K562 (cell line): ENCODE measurements around the gene ZP1. TPM values are rescaled to one million over a fixed set of nuclear protein-coding genes. Genes with fewer than 3 reads are reported as not detected.

Source experiments
- BRD4 ChIP-seq: fragments of 200-600 bp; sonication (generic); IDR thresholded peaks from 2 replicates; pipeline ENCODE4 v1.6.1; 2017; ENCODE audit warnings: inconsistent platforms
- CCNT2 ChIP-seq: IDR thresholded peaks from 2 replicates; pipeline ENCODE4 v1.6.1; 2011; ENCODE audit warnings: borderline replicate concordance, low read depth, mild to moderate bottlenecking, moderate library complexity, mixed read lengths, low read length; ENCODE audit not compliant: insufficient read length; ENCODE audit errors: extremely low read depth
- COPS2 ChIP-seq: fragments of 450-650 bp; conservative IDR thresholded peaks from 2 replicates; pipeline ENCODE4 v1.6.1; 2016; ENCODE audit warnings: mild to moderate bottlenecking, moderate library complexity
- DPF2 ChIP-seq: fragments of 450-650 bp; IDR thresholded peaks from 2 replicates; pipeline ENCODE4 v1.6.1; 2016
- FOXJ2 ChIP-seq: fragments of 200-800 bp; sonication (Bioruptor generic); IDR thresholded peaks from 2 replicates; pipeline ENCODE4 v1.6.1; 2016; ENCODE audit warnings: missing genetic modification characterization, missing compliant biosample characterization
- GABPB1 ChIP-seq: sonication (generic); formaldehyde crosslinking; IDR thresholded peaks from 2 replicates; pipeline ENCODE4 v1.8.0; 2022; ENCODE audit warnings: mild to moderate bottlenecking, missing genetic modification reagents
- GMEB1 ChIP-seq: fragments of 250-450 bp; sonication (Bioruptor Pico); IDR thresholded peaks from 2 replicates; pipeline ENCODE4 v1.4.0; 2020; ENCODE audit warnings: mild to moderate bottlenecking
- MYBL2 ChIP-seq, 2 experiments: fragments of 450-650 bp in 1 of 2; sonication (generic) in 1 of 2; formaldehyde crosslinking in 1 of 2; IDR thresholded peaks; 2 replicates each; pipeline versions ENCODE4 v1.6.1 to v1.8.1; 2017 to 2022; ENCODE audit warnings: borderline replicate concordance in 1 of 2, inconsistent platforms in 1 of 2, low read depth in 1 of 2, mild to moderate bottlenecking in 1 of 2, missing genetic modification reagents in 1 of 2, moderate library complexity in 1 of 2
- NR1H2 ChIP-seq: sonication (generic); formaldehyde crosslinking; IDR thresholded peaks from 2 replicates; pipeline ENCODE4 v1.4.0; 2020; ENCODE audit warnings: mild to moderate bottlenecking, missing genetic modification reagents
- PML ChIP-seq: IDR thresholded peaks from 2 replicates; pipeline ENCODE4 v1.6.1; 2012; ENCODE audit warnings: low read length, inconsistent platforms
- POLR2G ChIP-seq: fragments of 200-400 bp; formaldehyde crosslinking; IDR thresholded peaks from 2 replicates; pipeline ENCODE4 v1.6.1; 2017; ENCODE audit warnings: low read depth, mild to moderate bottlenecking, antibody characterized with exemption, low read length, moderate library complexity
- POLR3A ChIP-seq: IDR thresholded peaks from 2 replicates; pipeline ENCODE4 v1.6.1; 2011; ENCODE audit warnings: borderline replicate concordance, mild to moderate bottlenecking, moderate library complexity; ENCODE audit not compliant: insufficient read length, insufficient read depth; ENCODE audit errors: extremely low read depth
- RBM25 ChIP-seq: fragments of 200-400 bp; formaldehyde crosslinking; IDR thresholded peaks from 2 replicates; pipeline ENCODE4 v1.6.1; 2018; ENCODE audit warnings: low read length, low read depth, moderate library complexity; ENCODE audit not compliant: severe bottlenecking
- SMC3 ChIP-seq: conservative IDR thresholded peaks from 2 replicates; pipeline ENCODE4 v1.6.1; 2011; ENCODE audit warnings: low read depth, low read length, improper control_type of control experiment; ENCODE audit not compliant: insufficient read depth
- SRF ChIP-seq, 2 experiments: fragments of 250-450, 450-650 bp in 1 of 2; sonication (Bioruptor Pico) in 1 of 2; sonication (generic) in 1 of 2; formaldehyde crosslinking; IDR thresholded peaks; 2 replicates each; pipeline versions ENCODE4 v1.5.0 to v1.5.1; 2020 to 2022; ENCODE audit warnings: mild to moderate bottlenecking in 1 of 2, missing genetic modification reagents in 1 of 2
- STAT5A ChIP-seq: IDR thresholded peaks from 2 replicates; pipeline ENCODE4 v1.6.1; 2012; ENCODE audit warnings: low read length, inconsistent platforms, borderline replicate concordance
- TFAM ChIP-seq: fragments of 250-450 bp; sonication (Bioruptor Pico); conservative IDR thresholded peaks from 2 replicates; pipeline ENCODE4 v1.5.0; 2021; ENCODE audit warnings: mild to moderate bottlenecking, moderate library complexity
- ZBTB26 ChIP-seq: fragments of 450-650 bp; formaldehyde crosslinking; IDR thresholded peaks from 2 replicates; pipeline ENCODE4 v1.4.0; 2022; ENCODE audit warnings: missing genetic modification characterization
- ZNF263 ChIP-seq: sonication (generic); formaldehyde crosslinking; IDR thresholded peaks from 2 replicates; pipeline ENCODE4 v1.8.0; 2022; ENCODE audit warnings: mild to moderate bottlenecking, missing genetic modification reagents, borderline replicate concordance
- ZNF277 ChIP-seq: fragments of 250-450 bp; sonication (Bioruptor Pico); IDR thresholded peaks from 2 replicates; pipeline ENCODE4 v1.8.0; 2022; ENCODE audit warnings: inconsistent platforms, mild to moderate bottlenecking, moderate library complexity, borderline replicate concordance
- polyA plus RNA-seq, 8 experiments: library from polyadenylated mRNA; depleted of rRNA in 4 of 8; stranded (reverse) in 5 of 8; unstranded in 3 of 8; fragments of >200 nt; fragmentation: Nextera tagmentation in 2 of 8; fragmentation: Illumina TruSeq in 1 of 8; extraction: Ambion mirVana in 2 of 8; extraction: Trizol in 1 of 8; gene quantifications; 2 replicates each; pipeline versions ENCODE4 v1.2.1 to v1.2.3, GENCODE V29; 2011 to 2014; ENCODE audit warnings: inconsistent platforms in 1 of 8, missing spikeins in 1 of 8
- total RNA-seq, 7 experiments: library from RNA; depleted of rRNA in 6 of 7; stranded (reverse); fragments of >200 nt in 6 of 7; fragmentation: Illumina TruSeq in 2 of 7; extraction: Trizol in 2 of 7; gene quantifications; 2 replicates each; pipeline versions ENCODE4 v1.2.1 to v1.2.3, GENCODE V29; 2011 to 2021; ENCODE audit warnings: low replicate concordance in 1 of 7
- TF ChIP-seq, protein P1 (sequence below): sonication (generic); formaldehyde crosslinking; IDR thresholded peaks from 2 replicates; pipeline ENCODE4 v1.5.0; 2020; ENCODE audit warnings: missing genetic modification reagents

ZP1 gene
- total and polyA plus RNA-seq, 9 of the 15 experiments (the other 6 are each of a cell fraction or from before 2014, with no cell fraction given) = 0.11 to 0.15 TPM; not detected in 7

- TF ChIP-seq MYBL2 (IDR thresholded peaks at IDR 0.05; ENCODE audit: low read depth) = no peak
- TF ChIP-seq MYBL2 (CRISPR knock-in tag; IDR thresholded peaks at IDR 0.05; ENCODE audit: borderline replicate concordance) = no peak
- no peak for TF ChIP-seq NR1H2 (CRISPR knock-in tag)
- peak; percentile 28; the same call in 1 of the 2 replicates for TF ChIP-seq ZNF263
- peak; percentile 4 for TF ChIP-seq RBM25
- no peak for TF ChIP-seq ZBTB26 (CRISPR knock-in tag)
- TF ChIP-seq COPS2 = no peak
- TF ChIP-seq POLR3A = no peak
- TF ChIP-seq CCNT2 = no peak
- TF ChIP-seq BRD4 = no peak
- no peak for TF ChIP-seq GMEB1 (CRISPR knock-in tag)
- no peak; the same call in 1 of the 2 replicates for TF ChIP-seq GABPB1 (CRISPR knock-in tag)
- 0 out of 2 replicates have a peak, but pooled peaks have one; percentile 12 for TF ChIP-seq PML
- TF ChIP-seq ZNF277 = no peak
- no peak for TF ChIP-seq POLR2G
- peak; percentile 49 for TF ChIP-seq STAT5A
- no peak for TF ChIP-seq SMC3
- TF ChIP-seq FOXJ2 (tag) = no peak
- no peak for TF ChIP-seq SRF (CRISPR knock-in tag; IDR thresholded peaks at IDR 0.05)
- TF ChIP-seq DPF2 = peak; percentile 82
- TF ChIP-seq, protein P1, sequence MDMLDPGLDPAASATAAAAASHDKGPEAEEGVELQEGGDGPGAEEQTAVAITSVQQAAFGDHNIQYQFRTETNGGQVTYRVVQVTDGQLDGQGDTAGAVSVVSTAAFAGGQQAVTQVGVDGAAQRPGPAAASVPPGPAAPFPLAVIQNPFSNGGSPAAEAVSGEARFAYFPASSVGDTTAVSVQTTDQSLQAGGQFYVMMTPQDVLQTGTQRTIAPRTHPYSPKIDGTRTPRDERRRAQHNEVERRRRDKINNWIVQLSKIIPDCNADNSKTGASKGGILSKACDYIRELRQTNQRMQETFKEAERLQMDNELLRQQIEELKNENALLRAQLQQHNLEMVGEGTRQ (CRISPR knock-in tag) = 0 out of 2 replicates have a peak, but pooled peaks have one; percentile 2
- TF ChIP-seq TFAM = no peak
These were observed 3.5 kb upstream of the ZP1 start (continued) for GRCh38 chr11:60863550-60864521.
